LoVo (cell line): ENCODE measurements around the gene UVSSA.

Experiments used
- DNase-seq: peaks from one replicate; pipeline ENCODE4 v3.0.0-alpha.2; 2016; ENCODE audit warnings: low spot score

Gene UVSSA

GRCh38 chr4:1409079-1409478 is 62.1 kb downstream of the UVSSA start:
- DNase-seq, result no peak

- DNase-seq, result no peak
Measured at GRCh38 chr4:1409491-1410425, 62.8 kb downstream of the UVSSA start.

GRCh38 chr4:1410491-1411325 is 63.7 kb downstream of the UVSSA start:
- peak; percentile 14 for DNase-seq

- no peak for DNase-seq
Measured at GRCh38 chr4:1411436-1412375, 64.7 kb downstream of the UVSSA start.

- no peak for DNase-seq
Measured at GRCh38 chr4:1412376-1413203, 65.6 kb downstream of the UVSSA start.

- no peak for DNase-seq
Measured at GRCh38 chr4:1413204-1413663, 66.2 kb downstream of the UVSSA start.

- no peak for DNase-seq
Measured at GRCh38 chr4:1413687-1414479, 66.9 kb downstream of the UVSSA start.

GRCh38 chr4:1414831-1415680 is 68.0 kb downstream of the UVSSA start:
- no peak for DNase-seq

GRCh38 chr4:1415681-1415981 is 68.6 kb downstream of the UVSSA start:
- no peak for DNase-seq

GRCh38 chr4:1416051-1416947 is 69.3 kb downstream of the UVSSA start:
- no peak for DNase-seq

- DNase-seq, result no peak
Measured at GRCh38 chr4:1416948-1417260, 69.9 kb downstream of the UVSSA start.

- peak; percentile 2 for DNase-seq
Measured at GRCh38 chr4:1417522-1418390, 70.7 kb downstream of the UVSSA start.

- DNase-seq, result no peak
Measured at GRCh38 chr4:1418494-1419285, 71.7 kb downstream of the UVSSA start.

- DNase-seq, result no peak
Measured at GRCh38 chr4:1419708-1420107, 72.7 kb downstream of the UVSSA start.

- no peak for DNase-seq
Measured at GRCh38 chr4:1421657-1422056, 74.6 kb downstream of the UVSSA start.

GRCh38 chr4:1427010-1427409 is 80.0 kb downstream of the UVSSA start:
- no peak for DNase-seq
